Endodermal cell (in vitro differentiated cells): ENCODE measurements around the gene SLC4A1AP. TPM values are rescaled to one million over a fixed set of nuclear protein-coding genes. Genes with fewer than 3 reads are reported as not detected.
A peak's percentile ranks its signal among the peaks of the same experiment; 100 is the strongest.

Source experiments
- DNase-seq: peaks from one replicate; pipeline ENCODE4 v3.0.0-alpha.2; 2017
- H3K27ac ChIP-seq: 2 replicates; pipeline ENCODE4 v1.5.1; 2013; ENCODE audit warnings: mild to moderate bottlenecking, low read depth, low read length, moderate library complexity
- H3K27me3 ChIP-seq: 2 replicates; pipeline ENCODE4 v1.6.1; 2013; ENCODE audit warnings: mild to moderate bottlenecking, low read length, moderate library complexity; ENCODE audit not compliant: insufficient read depth, control insufficient read depth, poor library complexity, severe bottlenecking
- H3K36me3 ChIP-seq: 2 replicates; pipeline ENCODE4 v1.7.0; 2013; ENCODE audit warnings: mild to moderate bottlenecking, low read length, moderate library complexity; ENCODE audit not compliant: control insufficient read depth, insufficient read depth
- H3K4me1 ChIP-seq: one replicate; pipeline ENCODE4 v1.7.0; 2013; ENCODE audit warnings: low read length; ENCODE audit not compliant: control insufficient read depth, insufficient read depth
- H3K4me3 ChIP-seq: 2 replicates; pipeline ENCODE4 v1.5.1; 2013; ENCODE audit warnings: mild to moderate bottlenecking, low read length, moderate library complexity
- H3K9ac ChIP-seq: 2 replicates; pipeline ENCODE4 v1.6.1; 2013; ENCODE audit warnings: mild to moderate bottlenecking, low read length, moderate library complexity; ENCODE audit not compliant: poor library complexity, severe bottlenecking; ENCODE audit errors: extremely low read depth
- H3K9me3 ChIP-seq: 2 replicates; pipeline ENCODE4 v1.6.1; 2013; ENCODE audit warnings: mild to moderate bottlenecking, low read length, moderate library complexity; ENCODE audit not compliant: control insufficient read depth
- H3K27ac Mint-ChIP-seq: 2 replicates; pipeline ENCODE4 v1.8.0; 2020; ENCODE audit warnings: mixed read lengths
- H3K27me3 Mint-ChIP-seq: 2 replicates; pipeline ENCODE4 v1.8.0; 2021; ENCODE audit warnings: mild to moderate bottlenecking, mixed read lengths; ENCODE audit not compliant: insufficient read depth
- H3K36me3 Mint-ChIP-seq: 2 replicates; pipeline ENCODE4 v1.8.0; 2020; ENCODE audit warnings: low read depth, mixed read lengths
- H3K4me1 Mint-ChIP-seq: 2 replicates; pipeline ENCODE4 v1.8.0; 2020; ENCODE audit warnings: mixed read lengths
- H3K4me3 Mint-ChIP-seq: 2 replicates; pipeline ENCODE4 v1.8.0; 2020; ENCODE audit warnings: mild to moderate bottlenecking, moderate library complexity, mixed read lengths
- H3K9me3 Mint-ChIP-seq: 2 replicates; pipeline ENCODE4 v1.8.0; 2020; ENCODE audit warnings: mild to moderate bottlenecking, mixed read lengths
- CTCF ChIP-seq: fragments of 200-600 bp; sonication (generic); conservative IDR thresholded peaks from 2 replicates; pipeline ENCODE4 v1.5.0; 2021; ENCODE audit warnings: antibody characterized with exemption, mild to moderate bottlenecking
- WGBS, 2 experiments: methylation state at CpG; one replicate each; pipeline versions ENCODE4 v1.1.5 to v1.1.7; 2013; ENCODE audit warnings: missing lambda C conversion rate in 2 of 2, mixed read lengths in 1 of 2; ENCODE audit not compliant: insufficient coverage in 1 of 2, insufficient read length in 1 of 2; 5-methylcytosine and 5-hydroxymethylcytosine counted together
- long read RNA-seq, 4 experiments: library from polyadenylated mRNA in 2 of 4; library from RNA in 1 of 4; library from capped mRNA in 1 of 4; stranded (forward) in 3 of 4; unstranded in 1 of 4; transcript quantifications; one replicate each; pipeline ENCODE4 v2.0.0, GENCODE V29; 2020 to 2021; ENCODE audit warnings: inconsistent platforms in 1 of 4
- polyA plus RNA-seq, 2 experiments: library from polyadenylated mRNA; stranded (reverse); fragments of 50-300 nt; gene quantifications; one replicate each; pipeline ENCODE4 v1.2.3, GENCODE V29; 2013
- total RNA-seq, 2 donors: library from RNA; stranded (reverse); fragmentation: NEBNext Ultra II Directional in 1 of 2; extraction: Animal tissue kit (Norgen Biotek cat#: 25700) in 1 of 2; gene quantifications; 2 replicates in 1 of 2; 3 replicates in 1 of 2; pipeline ENCODE4 v1.2.1, GENCODE V29; 2021

Gene SLC4A1AP
- total RNA-seq, result 10 to 100 TPM; 24.7 to 24.9 TPM
- polyA plus RNA-seq (2013, experiment 1 of 2), result 23.7 TPM
- polyA plus RNA-seq (2013, experiment 2 of 2), result 26.1 TPM
- long read RNA-seq, experiment 1, partial matches to known transcripts, result 7 of 11 reads
- long read RNA-seq, experiment 1, other reads (novel, unspliced or antisense), result 4 of 11 reads
- long read RNA-seq, experiment 2, transcript SLC4A1AP-201 (14 exons, 2,959 nt), result major isoform, 82 of 100 reads
- long read RNA-seq, experiment 2, partial matches to known transcripts, result 3 of 100 reads
- long read RNA-seq, experiment 2, other reads (novel, unspliced or antisense), result 15 of 100 reads
- long read RNA-seq, experiment 3, transcript SLC4A1AP-201 (14 exons, 2,959 nt), result major isoform, 31 of 150 reads
- long read RNA-seq, experiment 3, partial matches to known transcripts, result 113 of 150 reads
- long read RNA-seq, experiment 3, other reads (novel, unspliced or antisense), result 6 of 150 reads
- long read RNA-seq, experiment 4, transcript SLC4A1AP-201 (14 exons, 2,959 nt), result major isoform, 19 of 52 reads
- long read RNA-seq, experiment 4, partial matches to known transcripts, result 29 of 52 reads
- long read RNA-seq, experiment 4, other reads (novel, unspliced or antisense), result 4 of 52 reads

- Histone ChIP-seq H3K9me3 (no peaks in the 10 kb centered on the region), H3K9ac (peak within 1 kb of the TSS; percentile 58), H3K36me3 (peaks cover 46% of the 10 kb centered on the region), H3K4me1 (no peaks in the 10 kb centered on the region), H3K27me3 (no peaks in the 10 kb centered on the region), H3K27ac (peak within 1 kb of the TSS; percentile 69), H3K4me3 (peak within 1 kb of the TSS; percentile 87)
- peak; percentile 89 for DNase-seq
- Mint-ChIP-seq H3K4me1 (peaks cover 15% of the 10 kb centered on the region), H3K36me3 (peaks cover 44% of the 10 kb centered on the region), H3K9me3 (no peaks in the 10 kb centered on the region), H3K27me3 (no peaks in the 10 kb centered on the region), H3K4me3 (peak within 1 kb of the TSS; percentile 98), H3K27ac (peak within 1 kb of the TSS; percentile 100)
- TF ChIP-seq CTCF, result peak; percentile 18
- 0% methylated on average over 41 to 56 of the region's 56 CpGs for WGBS, 2 experiments
These were observed at the start of gene SLC4A1AP, which contains the start of gene SUPT7L for GRCh38 chr2:27663285-27664153. SLC4A1AP (plus strand) TSS chr2:27663889; CDS start chr2:27663915, 26 bp downstream. SUPT7L (minus strand) TSS chr2:27663614; CDS start chr2:27662192, 1,422 bp downstream.

- Mint-ChIP-seq H3K27me3 (no peaks in the 10 kb centered on the region), H3K4me3 (no peak overlapping the region), H3K9me3 (no peaks in the 10 kb centered on the region), H3K4me1 (no peaks in the 10 kb centered on the region), H3K36me3 (peaks cover 60% of the 10 kb centered on the region), H3K27ac (no peak overlapping the region)
- Histone ChIP-seq H3K36me3 (peaks cover 69% of the 10 kb centered on the region), H3K4me1 (no peaks in the 10 kb centered on the region), H3K27ac (no peak overlapping the region), H3K9ac (no peak overlapping the region), H3K4me3 (no peak overlapping the region), H3K9me3 (no peaks in the 10 kb centered on the region), H3K27me3 (no peaks in the 10 kb centered on the region)
- DNase-seq, result no peak
- WGBS, 2 experiments, result 96 to 100% methylated on average over 1 to 2 of the region's 2 CpGs
- TF ChIP-seq CTCF, result no peak
These were observed 49.7 kb upstream of the SLC4A1AP start for GRCh38 chr2:27613985-27614384.

- Histone ChIP-seq H3K9ac (no peak overlapping the region), H3K36me3 (peaks cover 67% of the 10 kb centered on the region), H3K4me1 (no peaks in the 10 kb centered on the region), H3K27ac (no peak overlapping the region), H3K9me3 (no peaks in the 10 kb centered on the region), H3K4me3 (no peak overlapping the region), H3K27me3 (no peaks in the 10 kb centered on the region)
- no peak overlapping the region for H3K27ac Mint-ChIP-seq
- no peaks in the 10 kb centered on the region for H3K9me3 Mint-ChIP-seq
- no peaks in the 10 kb centered on the region for H3K27me3 Mint-ChIP-seq
- H3K36me3 Mint-ChIP-seq, result peaks cover 67% of the 10 kb centered on the region
- no peak for DNase-seq
- H3K4me3 Mint-ChIP-seq, result no peak overlapping the region
- no peaks in the 10 kb centered on the region for H3K4me1 Mint-ChIP-seq
- 95 to 97% methylated on average over 3 of the region's 3 CpGs for WGBS, 2 experiments
- no peak for TF ChIP-seq CTCF
These were observed 48.4 kb upstream of the SLC4A1AP start for GRCh38 chr2:27615316-27615715.
